ENCODE results near the gene GPANK1. TPM values are rescaled to one million over a fixed set of nuclear protein-coding genes. Genes with fewer than 3 reads are reported as not detected.
A peak's percentile ranks its signal among the peaks of the same experiment; 100 is the strongest.

Gene GPANK1
- total and polyA plus RNA-seq, 9 of the 15 experiments (the other 6 are each of a cell fraction or from before 2014, with no cell fraction given) = 32.2 to 111 (median 46.3) TPM

GRCh38 chr6:31621320-31621939, 43.4 kb downstream of the GPANK1 start (continued):
- TF ChIP-seq YY1 (IDR thresholded peaks at IDR 0.05; ENCODE audit: borderline replicate concordance in 1 of 3, control insufficient read depth in 1 of 3, extremely low read depth in 1 of 3, insufficient read depth in 3 of 3, insufficient read length in 1 of 3, insufficient replicate concordance in 2 of 3, low read depth in 1 of 3, low read length in 2 of 3) (peak in 1 of 3 experiments; percentile 42), NUFIP1 (IDR thresholded peaks at IDR 0.05; ENCODE audit: partially characterized antibody) (no peak), NEUROD1 (IDR thresholded peaks at IDR 0.05; ENCODE audit: borderline replicate concordance, low read depth, low read length, partially characterized antibody) (peak; percentile 12), SAP30 (IDR thresholded peaks at IDR 0.05; ENCODE audit: borderline replicate concordance, insufficient read depth, low read depth, low read length, poor library complexity, severe bottlenecking) (peak; percentile 50), BRF2 (IDR thresholded peaks at IDR 0.05; ENCODE audit: borderline replicate concordance, insufficient read depth, insufficient read length) (no peak), ZNF175 (CRISPR knock-in tag; IDR thresholded peaks at IDR 0.05; ENCODE audit: low read depth) (0 out of 2 replicates have a peak, but pooled peaks have one; percentile 15), MIER1 (IDR thresholded peaks at IDR 0.05; ENCODE audit: low read depth) (peak; percentile 72; the same call in 1 of the 2 replicates), MTA1 (IDR thresholded peaks at IDR 0.05; ENCODE audit: borderline replicate concordance) (peak; percentile 78; the same call in 1 of the 2 replicates), ASH1L (IDR thresholded peaks at IDR 0.05; ENCODE audit: borderline replicate concordance, low read depth, partially characterized antibody) (peak; percentile 62), ZSCAN29 (IDR thresholded peaks at IDR 0.05) (no peak), ARNT (IDR thresholded peaks at IDR 0.05) (peak in 1 of 2 experiments; percentile 56; a peak in 3 of 4 replicates), ZBTB2 (IDR thresholded peaks at IDR 0.05) (no peak), ZNF318 (IDR thresholded peaks at IDR 0.05; ENCODE audit: borderline replicate concordance in 1 of 2, low read depth in 1 of 2) (0 out of 4 replicates have a peak, but pooled peaks of 1 of the 2 experiments have one; percentile 52), GABPA (tag; conservative IDR thresholded peaks at IDR 0.05; ENCODE audit: low read depth) (no peak), SMARCC2 (IDR thresholded peaks at IDR 0.05; ENCODE audit: low read depth) (peak; percentile 61; the same call in 1 of the 2 replicates)
